M059J (cell line): ENCODE data around the gene YTHDF1. TPM values are rescaled to one million over a fixed set of nuclear protein-coding genes. Genes with fewer than 3 reads are reported as not detected.

ENCODE experiments used
- DNase-seq: peaks from one replicate; pipeline ENCODE4 v3.0.0-alpha.2; 2012; ENCODE audit warnings: low read depth
- total RNA-seq: library from RNA; depleted of rRNA; stranded (reverse); fragments of >200 nt; shearing (Covaris generic); gene quantifications from 2 replicates; pipeline ENCODE4 v1.2.3, GENCODE V29; 2014; rRNA removed

The YTHDF1 gene
- total RNA-seq, 1 experiment from 2014 or later, result 41.2 TPM

DNA sequence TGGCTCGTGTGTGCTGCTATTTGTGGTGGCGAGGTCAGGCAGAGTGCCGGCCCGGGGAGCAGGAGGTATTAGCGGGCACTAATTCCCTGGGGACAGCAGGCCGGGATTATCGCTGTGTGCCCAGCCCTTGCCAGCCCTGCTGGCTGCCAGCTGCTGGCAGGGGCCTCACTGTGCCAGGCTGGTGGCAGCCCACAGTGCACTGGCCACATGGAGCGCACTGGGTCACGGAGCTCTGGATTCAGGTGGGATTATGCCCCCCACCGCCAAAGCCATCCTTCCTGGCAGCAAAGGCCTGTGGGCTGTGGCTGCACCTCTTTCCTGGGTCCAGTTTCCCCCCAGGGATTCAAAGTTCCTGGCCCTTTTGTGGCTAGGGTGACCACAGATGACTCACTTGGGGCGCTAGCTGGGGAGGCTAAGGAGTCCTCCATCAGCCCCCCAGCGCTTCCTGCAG lies 59.7 kb downstream of the YTHDF1 start:
- DNase-seq, result peak; percentile 73

DNA sequence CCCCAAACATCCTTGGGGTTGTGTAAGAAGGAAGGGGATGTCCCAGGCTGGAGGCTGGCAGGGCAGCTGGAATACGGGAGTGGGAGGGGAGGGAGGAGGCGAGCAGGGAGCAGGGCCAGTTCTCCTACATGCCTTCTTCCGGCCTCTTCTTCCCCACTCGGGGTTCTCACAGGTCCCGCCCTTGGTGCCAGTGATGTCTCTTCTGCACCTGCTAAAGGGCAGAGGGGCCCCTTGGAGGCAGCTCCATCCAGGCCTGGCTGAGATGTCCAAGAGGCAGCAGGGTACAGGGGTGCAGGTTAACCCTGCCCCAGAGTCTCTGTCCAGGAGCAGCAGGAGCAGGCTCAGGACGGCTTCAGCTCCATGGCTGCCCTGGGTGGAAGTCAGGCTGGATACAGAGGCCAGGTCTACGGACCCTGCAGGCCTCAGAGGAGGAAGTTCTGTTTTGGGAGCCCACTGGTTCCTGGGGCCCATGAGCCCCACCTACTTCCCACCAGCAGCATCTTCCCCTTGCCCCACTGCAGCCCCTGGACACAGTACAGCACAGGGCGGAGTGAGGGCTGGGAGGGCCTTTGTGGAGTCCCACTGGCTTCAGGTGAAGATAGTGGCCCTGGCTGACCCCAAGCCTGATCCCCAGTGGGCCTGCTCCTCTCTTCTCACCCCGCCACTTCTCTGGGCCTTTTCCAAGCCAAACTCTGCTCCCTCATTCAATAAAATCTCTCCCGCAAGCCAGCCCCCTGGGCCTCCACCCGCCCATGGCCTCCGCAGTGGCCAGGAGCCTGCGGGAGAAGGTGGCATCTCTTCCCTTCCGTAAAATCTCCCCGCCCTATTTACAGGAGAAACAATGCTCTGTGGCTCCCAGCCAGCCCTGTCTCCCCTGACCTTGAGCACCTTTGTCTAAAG lies 60.4 kb downstream of the YTHDF1 start:
- DNase-seq, result no peak

- no peak for DNase-seq
These were observed 61.5 kb downstream of the YTHDF1 start for GRCh38 chr20:63154395-63154794.

DNA sequence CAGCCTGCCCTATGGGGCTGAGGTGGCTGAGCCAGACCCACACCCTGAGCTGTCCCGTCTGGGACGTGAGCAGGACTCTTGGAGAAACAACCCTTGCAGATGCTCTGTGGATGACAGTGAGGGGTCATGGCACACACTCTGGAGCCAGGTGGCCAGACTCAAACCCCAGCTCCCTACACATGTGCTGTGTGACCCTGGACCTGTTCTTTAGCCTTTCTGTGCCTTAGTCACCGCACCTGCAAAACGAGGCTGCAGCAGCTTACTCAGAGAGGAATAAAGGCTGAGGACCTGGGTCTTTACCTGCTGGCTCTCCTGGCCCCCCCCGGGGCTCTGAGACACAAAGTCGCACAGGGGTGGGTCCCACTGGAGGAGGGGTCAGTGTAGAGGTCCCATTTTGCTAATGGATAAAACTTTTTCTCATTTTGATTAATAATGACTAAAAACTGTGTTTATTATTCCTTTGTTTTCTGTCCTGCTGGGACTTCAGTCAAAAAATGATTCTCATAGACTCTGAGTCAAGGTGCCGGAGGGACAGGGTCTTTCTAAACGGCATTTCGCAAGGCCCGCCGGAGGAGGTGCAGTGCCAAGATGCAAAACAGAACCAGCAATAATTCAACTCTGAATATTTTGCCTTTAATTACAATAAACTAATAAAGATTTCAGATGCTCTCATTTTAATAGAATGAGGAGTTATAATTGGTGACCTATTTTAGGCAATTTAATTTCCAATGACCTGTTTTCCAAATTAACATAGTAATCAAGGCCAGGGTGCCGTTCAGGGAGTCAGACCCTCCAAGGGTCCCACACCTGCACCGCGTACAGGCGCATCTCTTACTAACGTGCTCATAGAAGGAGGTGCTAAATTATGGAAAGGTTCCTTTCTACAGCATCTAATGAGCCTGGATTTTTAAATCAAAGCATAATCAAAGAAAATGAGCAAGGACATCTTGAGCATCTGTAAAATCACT lies 62.4 kb downstream of the YTHDF1 start:
- no peak for DNase-seq

DNA sequence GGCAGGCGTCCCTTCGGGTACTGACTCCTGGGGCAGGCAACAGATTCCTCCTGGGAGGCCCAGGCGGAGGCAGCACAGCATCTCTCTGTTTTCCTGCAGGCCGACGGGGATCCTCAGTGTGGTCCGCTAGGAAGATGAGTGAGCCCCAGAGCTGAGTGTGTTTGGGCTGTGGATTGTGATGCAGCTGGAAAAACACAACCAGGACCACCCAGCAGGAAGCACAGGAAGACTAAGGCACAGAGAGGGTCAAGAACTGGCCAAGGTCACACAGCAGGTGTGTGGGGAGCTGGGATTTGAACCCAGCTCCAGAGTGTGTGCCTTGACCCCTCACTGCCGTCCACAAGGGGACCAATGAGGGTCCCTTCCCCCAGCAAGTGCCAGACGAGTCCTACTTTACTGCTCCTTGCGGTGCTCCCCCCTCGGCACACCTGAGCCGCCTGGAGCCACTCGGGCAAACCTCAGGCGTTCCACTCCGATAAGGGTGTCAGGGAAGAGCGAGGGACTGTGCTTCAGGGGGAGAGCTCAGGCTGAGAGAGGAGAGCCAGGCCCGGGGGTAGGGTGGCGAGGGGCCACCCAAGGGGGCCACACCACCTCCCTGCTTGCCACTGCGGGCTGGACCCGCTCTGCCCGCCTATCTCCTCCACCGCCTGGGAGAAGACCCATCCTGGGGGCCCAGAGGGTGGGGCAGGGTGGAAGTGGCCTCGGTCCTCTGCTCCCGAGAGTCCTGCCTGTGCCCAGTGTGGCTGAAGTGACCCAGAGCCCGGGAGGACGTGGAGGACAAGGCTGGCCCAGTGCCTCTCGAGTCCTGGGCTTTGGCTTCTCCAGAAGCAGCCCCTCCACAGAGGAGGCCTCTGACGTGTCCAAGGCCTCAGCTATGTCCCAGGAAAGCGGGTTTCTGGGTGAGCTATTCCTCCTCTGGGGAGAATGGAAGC lies 63.3 kb downstream of the YTHDF1 start:
- no peak for DNase-seq

DNA sequence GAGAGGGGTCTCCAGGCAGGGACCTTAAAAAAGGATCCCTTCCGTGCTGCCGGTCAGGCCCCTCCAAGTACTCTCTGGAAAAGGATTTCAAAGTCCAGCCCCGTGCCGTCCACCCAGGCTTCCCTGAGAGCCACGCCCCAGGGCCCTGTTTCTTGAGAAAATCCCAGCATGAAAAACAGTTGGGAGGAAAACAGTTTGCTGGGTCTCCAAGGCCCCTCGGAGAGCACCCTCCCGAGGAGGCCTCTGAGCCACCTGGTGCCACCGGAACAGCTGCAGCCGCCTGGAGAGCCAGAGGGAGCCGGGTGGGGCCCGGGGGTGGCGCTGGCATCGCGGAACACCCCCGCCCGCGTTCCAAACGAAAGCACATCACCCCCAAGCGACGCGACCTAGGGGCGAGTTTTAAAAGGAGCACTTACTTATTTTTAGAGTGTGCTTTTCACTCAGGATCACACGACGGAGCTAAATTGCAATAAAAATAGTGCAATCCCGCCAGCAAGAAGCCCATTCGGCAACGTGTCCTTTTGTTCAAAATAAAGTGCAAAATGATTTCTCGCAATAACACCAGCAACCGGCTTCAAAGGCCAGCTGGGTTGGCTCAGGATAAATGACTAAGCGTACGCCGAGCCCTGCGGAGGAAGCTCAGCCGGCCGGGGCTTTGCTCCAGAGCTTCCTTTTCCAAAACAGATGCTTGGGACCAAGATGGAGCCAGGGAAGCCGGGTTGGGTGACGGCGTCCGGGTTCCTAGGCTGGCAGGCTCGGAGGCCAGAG lies 64.2 kb downstream of the YTHDF1 start:
- DNase-seq, result peak; percentile 33

DNA sequence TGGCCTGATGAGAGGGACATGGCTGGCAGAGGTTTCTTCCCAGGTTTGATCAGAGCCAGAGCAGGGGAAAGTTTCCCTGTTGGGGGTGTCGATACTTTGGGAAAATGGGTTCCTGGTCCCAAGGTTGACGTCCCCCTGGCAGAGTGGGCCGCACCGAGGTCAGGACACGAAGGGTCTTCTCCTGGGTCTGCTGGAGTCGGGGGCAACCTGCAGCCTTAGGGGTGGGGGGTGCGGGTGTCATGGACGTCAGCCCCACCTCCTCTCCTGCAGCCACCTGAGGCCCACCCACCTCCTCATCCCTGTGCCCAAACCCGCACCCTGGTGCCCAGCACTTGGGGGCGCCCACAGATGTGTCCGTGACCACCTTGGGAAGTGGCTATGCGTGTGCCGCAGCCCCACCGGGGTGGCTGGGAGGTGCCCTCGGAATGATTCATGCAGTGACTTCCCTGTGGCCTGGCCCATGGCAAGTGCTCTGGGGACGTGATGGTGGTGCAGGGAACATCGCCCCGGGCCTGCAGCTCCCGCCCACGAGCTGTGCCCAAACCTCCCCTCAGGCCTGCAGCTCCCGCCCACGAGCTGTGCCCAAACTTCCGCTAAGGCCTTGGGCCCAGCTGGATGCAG lies 64.9 kb downstream of the YTHDF1 start:
- no peak for DNase-seq

DNA sequence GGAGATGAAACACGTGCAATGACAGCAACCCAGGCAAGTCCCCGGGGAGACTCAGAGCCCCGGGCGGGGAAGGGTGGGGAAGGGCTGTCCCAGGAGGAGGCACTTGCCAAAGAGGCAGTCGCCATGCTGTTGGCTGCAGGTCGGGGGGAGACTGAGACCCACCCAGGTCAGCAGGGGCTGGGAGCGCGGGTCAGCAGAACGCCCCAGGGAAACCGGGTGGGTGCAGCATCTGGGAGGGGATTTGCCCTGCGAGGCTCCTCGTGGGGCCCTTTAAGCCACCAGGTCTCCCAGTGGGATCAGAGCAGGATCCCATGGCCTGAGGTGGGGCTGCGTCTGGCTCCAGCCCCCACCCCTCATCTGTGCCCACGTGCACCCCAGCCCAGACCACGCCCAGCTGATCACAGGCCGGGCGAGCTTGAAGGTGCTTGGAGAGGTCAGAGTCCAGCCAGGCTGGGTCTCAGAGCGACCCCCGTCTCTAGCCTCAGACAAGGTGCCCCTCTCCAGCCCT lies 65.5 kb downstream of the YTHDF1 start:
- DNase-seq, result no peak

- no peak for DNase-seq
These were observed 66.3 kb downstream of the YTHDF1 start for GRCh38 chr20:63149531-63150192.

DNA sequence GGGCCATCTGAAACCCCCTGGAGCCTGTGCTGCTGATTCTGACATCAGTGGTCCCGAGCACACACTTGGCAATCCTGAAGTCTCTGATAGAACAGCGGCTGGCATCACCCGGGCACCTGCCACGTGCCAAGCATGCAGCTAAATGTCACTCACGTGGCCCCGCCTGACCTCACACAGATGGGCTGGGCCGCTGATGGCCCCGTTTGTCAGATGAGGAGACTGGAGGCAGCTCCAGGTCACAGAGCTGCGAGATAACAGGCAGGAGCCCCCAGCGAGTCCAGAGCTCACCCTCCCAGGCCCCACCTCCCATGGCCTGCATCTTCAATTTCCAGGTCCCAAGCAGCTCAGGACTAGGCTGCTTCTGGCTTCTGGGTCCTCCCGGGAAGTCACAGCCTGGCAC lies 67.2 kb downstream of the YTHDF1 start:
- no peak for DNase-seq

GRCh38 chr20:63147532-63147931 lies 68.4 kb downstream of the YTHDF1 start:
- no peak for DNase-seq

Other genes starting within 250 kb of the YTHDF1 start
- gene BHLHE23, start 209.2 kb downstream of the YTHDF1 start, total RNA-seq, result not detected in 2 replicates
- not detected in 2 replicates for gene BIRC7, start 19.8 kb upstream of the YTHDF1 start, total RNA-seq
- not detected in 2 replicates for gene NKAIN4, start 38.3 kb upstream of the YTHDF1 start, total RNA-seq
- gene ARFGAP1, start 56.7 kb upstream of the YTHDF1 start, total RNA-seq, result 35.3 and 78.1 TPM in 2 replicates
- not detected in 2 replicates for gene COL20A1, start 77.1 kb upstream of the YTHDF1 start, total RNA-seq
- gene CHRNA4, start 145.2 kb upstream of the YTHDF1 start, total RNA-seq, result not detected in 2 replicates